ENCODE data around the gene UBASH3B. TPM values are rescaled to one million over a fixed set of nuclear protein-coding genes. Genes with fewer than 3 reads are reported as not detected.

Gene UBASH3B
- total RNA-seq, 2 experiments from 2014 or later = 24.5 to 28.6 TPM

- Histone ChIP-seq H3K9me3 (ENCODE audit: control insufficient read depth in 1 of 2, insufficient read depth in 1 of 2, low read length in 2 of 2) (no peaks in the 10 kb centered on the region), H3K4me1 (ENCODE audit: insufficient read depth, low read length) (peaks cover 50% of the 10 kb centered on the region), H3K4me3 (ENCODE audit: low read length) (no peak overlapping the region), H3K27ac (ENCODE audit: low read depth in 1 of 2, low read length in 2 of 2) (no peak overlapping the region), H3K27me3 (ENCODE audit: control insufficient read depth in 1 of 2, insufficient read depth in 2 of 2, low read length in 2 of 2) (no peaks in the 10 kb centered on the region), H3K36me3 (ENCODE audit: insufficient read depth, low read length) (peaks cover 8% of the 10 kb centered on the region)
- no peaks in the 10 kb centered on the region for H3K9me3 Mint-ChIP-seq
- no peaks in the 10 kb centered on the region for H3K36me3 Mint-ChIP-seq (ENCODE audit: low read depth)
- H3K27ac Mint-ChIP-seq = no peak overlapping the region
- H3K27me3 Mint-ChIP-seq = no peaks in the 10 kb centered on the region
- TF ChIP-seq CTCF (IDR thresholded peaks at IDR 0.05) = no peak
- CTCF ChIA-PET = no interaction called here
- no peak overlapping the region for H3K4me3 Mint-ChIP-seq
- ATAC-seq (ENCODE audit: poor library complexity) (no peak), DNase-seq (peak in 2 of 14 experiments; percentile 38 to 47)
- intact Hi-C loops (cut with DNase I, micrococcal nuclease) = no loop called here
- POLR2A ChIA-PET = interaction anchor here (1.0 kb wide), 1 partner anchor 23 kb away, joined by 3 read pairs; no protein-coding TSS in a partner anchor
- H3K4me1 Mint-ChIP-seq (ENCODE audit: low read depth) = peaks cover 48% of the 10 kb centered on the region
Observed at GRCh38 chr11:122714004-122714403, 58.5 kb downstream of the UBASH3B start.

DNA sequence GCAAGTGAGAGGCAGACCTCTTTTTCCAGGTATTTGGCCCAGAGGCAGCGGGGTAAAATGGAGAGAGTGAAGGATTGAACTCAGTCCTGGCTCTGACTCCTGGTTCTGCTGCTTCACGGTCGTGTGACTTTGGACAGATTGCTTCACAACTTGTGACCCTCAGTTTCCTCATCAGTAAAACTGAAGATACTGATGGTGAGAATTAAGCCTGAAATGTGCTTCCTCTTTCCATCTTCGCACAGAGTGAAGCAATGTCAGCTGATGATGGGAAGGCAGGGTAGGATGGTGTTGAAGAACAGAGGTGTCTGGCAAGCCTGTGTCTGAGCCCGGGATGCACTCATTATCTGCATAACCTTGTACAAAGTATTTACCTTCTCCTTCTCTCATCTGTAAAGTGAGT, 59.0 kb downstream of the UBASH3B start:
- CTCF ChIA-PET = no interaction called here
- Histone ChIP-seq H3K27me3 (ENCODE audit: control insufficient read depth in 1 of 2, insufficient read depth in 2 of 2, low read length in 2 of 2) (no peaks in the 10 kb centered on the region), H3K9me3 (ENCODE audit: control insufficient read depth in 1 of 2, insufficient read depth in 1 of 2, low read length in 2 of 2) (no peaks in the 10 kb centered on the region), H3K27ac (ENCODE audit: low read depth in 1 of 2, low read length in 2 of 2) (no peak overlapping the region), H3K4me3 (ENCODE audit: low read length) (no peak overlapping the region), H3K4me1 (ENCODE audit: insufficient read depth, low read length) (peaks cover 50% of the 10 kb centered on the region), H3K36me3 (ENCODE audit: insufficient read depth, low read length) (peaks cover 8% of the 10 kb centered on the region)
- DNase-seq = peak in 2 of 14 experiments; percentile 58 to 66
- ATAC-seq (ENCODE audit: poor library complexity) = no peak
- Mint-ChIP-seq H3K27ac (no peak overlapping the region), H3K4me1 (ENCODE audit: low read depth) (peaks cover 48% of the 10 kb centered on the region), H3K9me3 (no peaks in the 10 kb centered on the region), H3K27me3 (no peaks in the 10 kb centered on the region), H3K4me3 (no peak overlapping the region), H3K36me3 (ENCODE audit: low read depth) (no peaks in the 10 kb centered on the region)
- intact Hi-C loops (cut with DNase I, micrococcal nuclease) = no loop called here
- POLR2A ChIA-PET = no interaction called here
- TF ChIP-seq CTCF (IDR thresholded peaks at IDR 0.05) = no peak

- no peaks in the 10 kb centered on the region for H3K27me3 ChIP-seq (ENCODE audit: control insufficient read depth in 1 of 2, insufficient read depth in 2 of 2, low read length in 2 of 2)
- no peaks in the 10 kb centered on the region for H3K9me3 ChIP-seq (ENCODE audit: control insufficient read depth in 1 of 2, insufficient read depth in 1 of 2, low read length in 2 of 2)
- H3K4me1 Mint-ChIP-seq (ENCODE audit: low read depth) = peaks cover 59% of the 10 kb centered on the region
- intact Hi-C loops (cut with DNase I, micrococcal nuclease) = loop anchor here in 1 of 2 experiments (5.0 kb wide), 1 partner anchor 37 kb away; no protein-coding TSS in a partner anchor
- ChIA-PET CTCF (interaction anchor here (0.7 kb wide), 1 partner anchor 87 kb away, joined by 3 read pairs; no protein-coding TSS in a partner anchor), POLR2A (interaction anchor here (1.2 kb wide), 1 partner anchor 12 kb away, joined by 3 read pairs; no protein-coding TSS in a partner anchor)
- no peak overlapping the region for H3K27ac ChIP-seq (ENCODE audit: low read depth in 1 of 2, low read length in 2 of 2)
- DNase-seq = no peak
- no peaks in the 10 kb centered on the region for H3K36me3 Mint-ChIP-seq (ENCODE audit: low read depth)
- H3K27ac Mint-ChIP-seq = peak overlapping the region; percentile 42
- peaks cover 55% of the 10 kb centered on the region for H3K4me1 ChIP-seq (ENCODE audit: insufficient read depth, low read length)
- ATAC-seq (ENCODE audit: poor library complexity) = no peak
- no peak for TF ChIP-seq CTCF (IDR thresholded peaks at IDR 0.05)
- H3K36me3 ChIP-seq (ENCODE audit: insufficient read depth, low read length) = peaks cover 8% of the 10 kb centered on the region
- no peaks in the 10 kb centered on the region for H3K9me3 Mint-ChIP-seq
- no peaks in the 10 kb centered on the region for H3K27me3 Mint-ChIP-seq
- no peak overlapping the region for H3K4me3 Mint-ChIP-seq
- no peak overlapping the region for H3K4me3 ChIP-seq (ENCODE audit: low read length)
Observed at GRCh38 chr11:122715548-122716440, 60.3 kb downstream of the UBASH3B start.

Data from CD4-positive, alpha-beta T cell (primary cell).